NB4 (cell line): ENCODE measurements around the gene INSIG1.

ENCODE experiments used
- DNase-seq: peaks from one replicate; pipeline ENCODE4 v3.0.0; 2010; ENCODE audit warnings: low read depth
- H3K4me3 ChIP-seq: one replicate; pipeline ENCODE4 v1.5.1; 2011; ENCODE audit warnings: mild to moderate bottlenecking, low read depth, low read length, moderate library complexity
- CTCF ChIP-seq: IDR thresholded peaks from one replicate; pipeline ENCODE4 v1.5.1; 2012; ENCODE audit warnings: low read depth, low read length
- MYC ChIP-seq: IDR thresholded peaks from 2 replicates; pipeline ENCODE4 v1.6.1; 2011; ENCODE audit warnings: low read depth, low read length
- POLR2A ChIP-seq: IDR thresholded peaks from 2 replicates; pipeline ENCODE4 v1.6.1; 2011; ENCODE audit warnings: mild to moderate bottlenecking; ENCODE audit not compliant: insufficient read length; ENCODE audit errors: extremely low read depth
- TF ChIP-seq, protein P1 (sequence below): IDR thresholded peaks from 2 replicates; pipeline ENCODE4 v1.6.1; 2011; ENCODE audit warnings: low read depth, low read length

INSIG1 gene

DNA sequence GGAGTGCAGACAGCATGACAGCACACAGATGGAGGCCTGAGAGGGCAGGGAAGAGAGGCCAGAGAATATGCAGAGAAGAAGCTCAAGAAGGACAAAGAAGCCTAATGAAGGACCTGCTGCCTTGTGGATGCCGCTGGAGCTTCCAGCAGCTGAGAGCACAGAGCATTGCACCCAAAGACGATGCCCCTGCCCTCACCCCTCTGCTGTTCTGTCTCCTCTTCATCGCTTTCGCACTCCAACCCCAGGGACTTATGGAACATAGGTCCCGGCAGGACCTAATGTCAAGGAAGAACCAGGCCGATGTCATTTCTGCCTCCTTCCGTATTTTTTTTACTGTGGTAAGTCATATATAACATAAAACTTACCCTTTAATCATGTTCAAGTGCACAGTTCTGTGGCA is 12.3 kb upstream of the INSIG1 start:
- H3K4me3 ChIP-seq, result no peak overlapping the region
- no peak for TF ChIP-seq MYC
- TF ChIP-seq, protein P1, sequence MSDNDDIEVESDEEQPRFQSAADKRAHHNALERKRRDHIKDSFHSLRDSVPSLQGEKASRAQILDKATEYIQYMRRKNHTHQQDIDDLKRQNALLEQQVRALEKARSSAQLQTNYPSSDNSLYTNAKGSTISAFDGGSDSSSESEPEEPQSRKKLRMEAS, result no peak
- TF ChIP-seq POLR2A, result no peak
- no peak for TF ChIP-seq CTCF
- no peak for DNase-seq

DNA sequence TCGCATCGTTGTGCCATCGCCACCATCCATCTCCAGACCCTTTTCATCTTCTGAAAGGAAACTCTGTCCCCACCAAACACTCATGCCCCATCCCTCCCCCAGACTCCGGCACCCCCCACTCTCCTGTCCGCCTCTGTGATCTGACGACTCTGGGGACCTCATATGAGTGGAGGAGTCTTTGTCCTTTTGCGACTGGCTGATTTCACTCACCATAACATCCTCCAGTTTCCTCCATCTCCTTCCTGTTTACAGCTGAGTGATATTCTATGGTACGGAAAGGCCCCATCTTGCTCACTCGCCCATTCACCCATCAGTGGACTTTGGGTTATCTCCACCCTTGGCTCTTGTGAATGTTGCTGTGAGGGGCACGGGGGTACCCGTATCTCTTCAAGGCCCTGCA is 11.8 kb upstream of the INSIG1 start:
- TF ChIP-seq MYC, result no peak
- no peak for TF ChIP-seq POLR2A
- TF ChIP-seq, protein P1, result no peak
- no peak for TF ChIP-seq CTCF
- DNase-seq, result no peak
- H3K4me3 ChIP-seq, result no peak overlapping the region

- DNase-seq, result no peak
- no peak overlapping the region for H3K4me3 ChIP-seq
- TF ChIP-seq POLR2A, result no peak
- no peak for TF ChIP-seq MYC
- no peak for TF ChIP-seq CTCF
- TF ChIP-seq, protein P1, result no peak
Measured at GRCh38 chr7:155286686-155287085, 11.0 kb upstream of the INSIG1 start.

DNA sequence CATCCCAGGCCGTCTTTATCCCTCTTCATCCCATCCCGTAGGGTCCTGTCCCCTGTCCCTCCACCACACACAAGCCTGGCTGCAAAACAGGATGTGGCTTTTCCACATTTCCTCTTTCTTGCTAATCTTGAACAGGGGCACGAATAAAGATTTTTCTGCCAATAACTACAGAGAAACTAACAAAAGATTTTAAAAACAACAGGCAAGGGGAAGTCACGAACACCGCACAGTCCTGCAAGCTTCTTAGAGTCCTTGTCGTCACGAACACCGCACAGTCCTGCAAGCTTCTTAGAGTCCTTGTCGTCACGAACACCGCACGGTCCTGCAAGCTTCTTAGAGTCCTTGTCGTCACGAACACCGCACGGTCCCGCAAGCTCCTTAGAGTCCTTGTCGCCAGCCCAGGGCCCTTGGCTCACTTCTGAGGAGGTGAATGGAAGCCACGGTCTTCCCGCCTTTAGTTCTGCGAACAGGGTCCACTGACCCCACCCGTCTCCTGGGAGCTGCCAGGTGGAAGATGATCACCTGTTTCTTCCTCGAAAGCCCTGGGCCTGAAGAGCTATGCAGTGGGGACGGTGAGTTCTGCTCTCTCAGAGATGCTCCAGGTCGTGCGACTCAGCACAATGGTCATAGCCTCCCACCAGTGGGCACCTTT is 10.3 kb upstream of the INSIG1 start:
- TF ChIP-seq, protein P1, result no peak
- no peak for TF ChIP-seq POLR2A
- TF ChIP-seq CTCF, result no peak
- no peak for TF ChIP-seq MYC
- peak; percentile 48 for DNase-seq
- no peak overlapping the region for H3K4me3 ChIP-seq

DNA sequence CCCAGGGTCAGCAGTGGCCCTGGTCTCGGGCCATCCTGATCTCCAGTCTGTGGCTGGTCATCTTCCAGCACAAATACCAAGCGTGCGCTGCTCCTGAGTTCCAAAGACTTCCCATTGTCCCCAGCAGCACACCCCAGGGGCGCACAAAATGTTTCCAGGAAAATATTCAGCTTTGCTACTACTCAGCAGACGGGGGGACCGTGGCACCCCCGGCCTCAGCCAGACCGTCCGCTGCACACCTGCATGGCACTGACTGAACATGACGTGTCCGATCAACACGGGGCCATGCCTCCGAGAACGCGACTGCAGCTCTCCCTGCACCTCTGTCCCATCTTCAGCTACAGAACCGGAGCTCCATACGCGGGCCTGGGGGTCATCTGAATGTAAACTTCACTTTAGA is 9.6 kb upstream of the INSIG1 start:
- no peak for DNase-seq
- H3K4me3 ChIP-seq, result no peak overlapping the region
- TF ChIP-seq CTCF, result no peak
- TF ChIP-seq POLR2A, result no peak
- no peak for TF ChIP-seq MYC

DNA sequence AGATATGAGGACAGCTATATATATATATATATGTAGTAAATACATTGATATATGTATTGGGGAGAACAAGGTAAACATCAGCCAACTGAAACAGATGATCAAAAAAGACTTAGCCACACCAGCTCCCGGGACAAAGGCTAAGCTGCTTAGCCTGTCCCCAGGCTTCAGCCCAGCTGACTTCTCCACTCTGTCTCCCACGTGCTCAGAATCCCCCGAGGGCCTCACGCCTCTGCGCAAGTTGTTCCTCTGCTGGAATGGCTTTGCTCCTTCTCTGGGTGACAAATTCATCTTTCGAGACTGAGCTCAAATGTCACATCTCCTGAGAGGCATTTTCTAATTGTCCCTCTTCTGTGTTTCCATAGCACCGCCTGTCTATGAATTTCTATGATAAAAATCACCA is 8.6 kb upstream of the INSIG1 start:
- TF ChIP-seq POLR2A (no peak), CTCF (no peak), MYC (no peak)
- TF ChIP-seq, protein P1, result no peak
- no peak for DNase-seq
- H3K4me3 ChIP-seq, result no peak overlapping the region
